Tibial artery (tissue), 4 donors: ENCODE results near the gene ALKBH7.

ENCODE experiments used
- DNase-seq, 2 donors: peaks; one replicate each; pipeline ENCODE4 v3.0.0-alpha.2; 2019
- H3K27ac ChIP-seq, 2 donors: fragments of 200-600 bp; sonication (generic) in 1 of 2; 1 replicate in 1 of 2; 2 replicates in 1 of 2; pipeline ENCODE4 v1.5.1; 2018 to 2019; ENCODE audit warnings: mild to moderate bottlenecking in 1 of 2
- H3K27me3 ChIP-seq, 2 donors: fragments of 200-600 bp; sonication (generic) in 1 of 2; one replicate each; pipeline versions ENCODE4 v1.5.1 to v1.6.0; 2016 to 2019
- H3K36me3 ChIP-seq, 3 donors: fragments of 200-600 bp; sonication (generic) in 2 of 3; one replicate each; pipeline ENCODE4 v1.5.1; 2016 to 2019; ENCODE audit warnings: mild to moderate bottlenecking in 2 of 3
- H3K4me1 ChIP-seq, 4 donors: fragments of 200-600 bp; sonication (generic) in 2 of 4; 1 replicate in 3 of 4; 2 replicates in 1 of 4; pipeline ENCODE4 v1.5.1; 2016 to 2019
- H3K4me3 ChIP-seq, 2 donors: fragments of 200-600 bp; sonication (generic) in 1 of 2; 1 replicate in 1 of 2; 2 replicates in 1 of 2; pipeline ENCODE4 v1.5.1; 2018 to 2019; ENCODE audit warnings: mild to moderate bottlenecking in 2 of 2
- H3K9me3 ChIP-seq, 3 donors: fragments of 200-600 bp; sonication (generic) in 1 of 3; one replicate each; pipeline ENCODE4 v1.5.1; 2016 to 2019
- intact Hi-C: fragments of 100-400 bp; cut with DNase I; formaldehyde crosslinking; loops from one replicate; pipeline ENCODE4 v1.15.0; 2023; ENCODE audit warnings: low total_unique reads
- TF ChIP-seq, protein P1 (sequence below), 2 experiments: fragments of 200-600 bp in 1 of 2; fragments of 450-650 bp in 1 of 2; IDR thresholded peaks; one replicate each; pipeline ENCODE4 v1.5.1; 2017 to 2019; ENCODE audit warnings: antibody characterized with exemption in 2 of 2, mild to moderate bottlenecking in 1 of 2, moderate library complexity in 1 of 2

The ALKBH7 gene

DNA sequence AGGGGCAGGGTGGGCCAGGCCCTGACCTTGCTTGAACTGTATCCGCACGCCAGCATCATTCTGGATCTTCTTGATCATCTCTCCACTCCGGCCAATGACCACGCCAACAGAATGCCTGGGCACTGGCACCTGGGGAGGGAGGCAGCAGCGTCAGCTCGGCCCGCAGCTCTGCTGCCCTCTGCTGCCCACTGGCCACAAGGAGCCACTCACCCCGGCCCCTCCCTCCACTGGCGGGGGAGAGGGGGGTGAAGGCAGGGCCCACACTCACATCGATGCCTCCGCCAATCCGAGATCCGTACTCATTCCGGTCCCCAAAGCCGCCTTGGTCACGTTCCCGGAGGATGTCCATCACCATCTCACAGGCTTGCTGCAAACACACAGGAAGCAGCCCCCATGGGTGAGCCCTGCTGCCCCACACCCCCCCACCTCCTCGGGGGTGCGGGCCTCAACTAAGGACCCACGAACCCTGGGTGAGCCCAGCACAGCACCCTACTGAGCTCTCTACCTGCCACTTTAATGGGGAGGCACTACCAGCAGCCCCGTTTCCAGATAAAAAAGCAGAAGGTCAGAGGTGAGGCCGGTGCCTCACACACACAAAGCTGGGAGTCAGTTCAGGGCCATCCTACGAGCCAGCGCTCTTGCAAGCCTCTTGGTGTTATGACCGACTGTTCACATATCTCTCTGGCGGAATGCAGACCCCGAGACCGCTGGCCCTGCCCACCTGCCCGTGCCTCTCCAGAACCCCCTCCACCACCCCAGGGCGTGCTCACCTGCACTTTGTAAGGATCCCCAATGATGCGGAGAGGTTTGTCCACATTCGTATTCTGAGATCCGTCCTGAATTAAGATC is 45.3 kb downstream of the ALKBH7 start:
- Histone ChIP-seq H3K36me3 (peaks cover 60 to 90% (median 83%) of the 10 kb centered on the region in 3 donors), H3K27me3 (no peaks in the 10 kb centered on the region), H3K4me3 (no peak overlapping the region), H3K4me1 (peaks cover 0 to 20% (median 15%) of the 10 kb centered on the region in 4 donors), H3K9me3 (no peaks in the 10 kb centered on the region), H3K27ac (no peak overlapping the region)
- intact Hi-C loops, result no loop called here
- no peak for DNase-seq
- TF ChIP-seq, protein P1, sequence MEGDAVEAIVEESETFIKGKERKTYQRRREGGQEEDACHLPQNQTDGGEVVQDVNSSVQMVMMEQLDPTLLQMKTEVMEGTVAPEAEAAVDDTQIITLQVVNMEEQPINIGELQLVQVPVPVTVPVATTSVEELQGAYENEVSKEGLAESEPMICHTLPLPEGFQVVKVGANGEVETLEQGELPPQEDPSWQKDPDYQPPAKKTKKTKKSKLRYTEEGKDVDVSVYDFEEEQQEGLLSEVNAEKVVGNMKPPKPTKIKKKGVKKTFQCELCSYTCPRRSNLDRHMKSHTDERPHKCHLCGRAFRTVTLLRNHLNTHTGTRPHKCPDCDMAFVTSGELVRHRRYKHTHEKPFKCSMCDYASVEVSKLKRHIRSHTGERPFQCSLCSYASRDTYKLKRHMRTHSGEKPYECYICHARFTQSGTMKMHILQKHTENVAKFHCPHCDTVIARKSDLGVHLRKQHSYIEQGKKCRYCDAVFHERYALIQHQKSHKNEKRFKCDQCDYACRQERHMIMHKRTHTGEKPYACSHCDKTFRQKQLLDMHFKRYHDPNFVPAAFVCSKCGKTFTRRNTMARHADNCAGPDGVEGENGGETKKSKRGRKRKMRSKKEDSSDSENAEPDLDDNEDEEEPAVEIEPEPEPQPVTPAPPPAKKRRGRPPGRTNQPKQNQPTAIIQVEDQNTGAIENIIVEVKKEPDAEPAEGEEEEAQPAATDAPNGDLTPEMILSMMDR (IDR thresholded peaks at IDR 0.05), result no peak

DNA sequence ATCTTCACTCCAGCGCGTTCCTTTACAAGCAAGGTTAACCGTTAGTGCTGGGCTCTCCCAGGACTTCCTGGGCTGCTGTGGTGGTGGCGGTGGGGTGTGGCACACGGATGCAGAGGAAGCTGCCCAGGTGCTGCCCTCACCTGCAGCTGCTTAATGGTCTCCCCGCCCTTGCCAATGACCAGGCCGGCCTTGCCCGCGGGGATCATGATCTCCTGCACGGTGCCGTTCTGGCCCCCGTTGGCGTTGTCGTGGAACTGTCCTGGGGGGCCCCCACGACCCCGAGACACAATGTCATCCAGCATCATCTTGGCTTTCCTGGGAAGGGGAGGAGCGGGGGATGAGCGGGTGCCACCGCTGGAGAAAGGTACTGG is 46.0 kb downstream of the ALKBH7 start:
- H3K9me3 ChIP-seq, result no peaks in the 10 kb centered on the region
- peaks cover 60 to 86% (median 83%) of the 10 kb centered on the region in 3 donors for H3K36me3 ChIP-seq
- no peaks in the 10 kb centered on the region for H3K27me3 ChIP-seq
- TF ChIP-seq, protein P1 (IDR thresholded peaks at IDR 0.05), result no peak
- no peak for DNase-seq
- no peak overlapping the region for H3K4me3 ChIP-seq
- H3K4me1 ChIP-seq, result peaks cover 0 to 27% (median 21%) of the 10 kb centered on the region in 4 donors
- no peak overlapping the region for H3K27ac ChIP-seq
- intact Hi-C loops, result no loop called here

DNA sequence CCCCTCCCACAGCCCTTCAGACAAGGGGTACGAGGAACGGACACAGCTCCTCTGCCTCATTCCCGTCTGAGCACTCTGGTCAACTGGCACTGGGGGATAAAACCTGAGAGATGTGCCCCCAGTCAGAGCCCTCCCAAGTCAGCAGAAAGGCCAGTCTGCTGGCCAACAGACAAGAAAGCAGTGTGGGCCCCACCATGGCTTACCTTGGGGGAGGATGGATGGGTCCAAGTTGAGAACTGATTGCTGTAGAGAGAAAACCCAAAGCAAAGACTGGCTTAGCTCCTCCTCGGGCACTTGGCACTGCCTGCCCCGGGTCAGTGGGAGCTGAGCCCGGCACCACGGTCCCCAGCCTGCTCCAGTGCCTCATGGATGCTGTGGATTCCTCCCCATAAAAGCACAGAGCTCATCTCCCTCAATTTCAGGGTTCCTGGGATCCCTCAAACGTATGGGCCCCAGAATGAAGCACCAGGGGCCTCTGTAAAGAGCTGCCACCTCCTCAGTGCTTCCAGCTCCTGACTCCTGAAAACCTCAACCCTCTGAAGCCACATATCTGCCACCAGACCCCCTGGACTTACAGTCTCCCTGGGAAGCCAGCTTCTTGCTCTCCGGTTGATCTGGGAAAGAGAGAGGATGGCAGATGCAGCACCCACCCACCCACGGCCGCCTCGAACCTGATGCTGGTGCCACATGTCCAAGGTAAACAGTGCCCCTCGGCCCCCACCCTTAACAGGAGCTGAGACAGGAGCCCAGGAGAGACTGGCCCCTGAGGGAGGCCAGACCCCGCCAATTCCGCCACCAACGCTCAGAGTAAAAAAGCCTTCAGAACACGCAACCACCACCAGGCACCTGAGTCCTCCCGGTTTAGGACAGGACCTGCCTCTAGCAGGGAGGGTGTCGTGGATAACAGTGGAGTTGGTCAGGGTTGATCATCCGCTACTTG is 48.8 kb downstream of the ALKBH7 start:
- TF ChIP-seq, protein P1 (IDR thresholded peaks at IDR 0.05), result no peak
- no peak for DNase-seq
- Histone ChIP-seq H3K4me3 (no peak overlapping the region), H3K4me1 (peaks cover 0 to 35% (median 27%) of the 10 kb centered on the region in 4 donors), H3K27ac (no peak overlapping the region), H3K36me3 (peaks cover 35 to 58% (median 57%) of the 10 kb centered on the region in 3 donors), H3K27me3 (no peaks in the 10 kb centered on the region), H3K9me3 (no peaks in the 10 kb centered on the region)
- intact Hi-C loops, result no loop called here

DNA sequence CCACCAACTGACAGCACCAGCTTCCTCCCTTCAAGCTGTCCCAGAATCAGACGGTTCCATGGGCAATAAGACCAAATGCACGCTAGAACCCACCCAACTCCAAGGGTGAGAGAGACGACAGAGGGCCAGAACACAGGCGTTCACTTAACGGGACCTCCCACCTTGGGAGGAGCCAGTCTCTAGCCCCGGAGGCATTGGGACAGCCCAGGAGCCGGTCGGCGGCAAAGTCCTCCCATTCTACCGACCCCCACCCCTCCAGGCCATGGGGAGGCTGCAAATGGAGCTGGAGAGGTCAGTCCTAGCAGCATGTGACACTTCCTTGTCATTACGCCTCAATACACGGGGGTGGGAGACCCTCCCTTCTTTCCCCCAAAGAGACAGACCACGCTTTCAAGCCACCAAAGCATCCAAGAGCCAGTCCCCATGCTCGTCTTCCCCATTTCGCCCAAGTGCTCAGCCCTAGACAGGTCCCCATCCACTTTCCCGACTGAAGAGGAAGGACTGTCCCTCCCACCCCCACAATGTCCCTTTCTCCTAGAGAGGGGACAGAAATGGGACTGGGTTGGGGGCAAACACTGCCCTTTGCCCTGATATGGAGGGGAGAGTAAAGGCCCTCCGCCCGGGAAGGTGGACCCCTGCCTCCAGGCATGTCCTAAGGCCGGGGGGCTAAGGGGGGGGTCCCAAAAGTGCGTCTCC is 51.1 kb downstream of the ALKBH7 start:
- Histone ChIP-seq H3K36me3 (peaks cover 12 to 35% (median 34%) of the 10 kb centered on the region in 3 donors), H3K27ac (peak overlapping the region; percentile 45 to 75), H3K4me1 (peaks cover 0 to 35% (median 27%) of the 10 kb centered on the region in 4 donors), H3K27me3 (no peaks in the 10 kb centered on the region), H3K4me3 (peak overlapping the region; percentile 67 to 75), H3K9me3 (no peaks in the 10 kb centered on the region)
- no peak for DNase-seq
- intact Hi-C loops, result loop anchor here (2.0 kb wide), 1 partner anchor 51 kb away; the partner anchor contains the start of gene ALKBH7
- TF ChIP-seq, protein P1 (IDR thresholded peaks at IDR 0.05), result no peak
